Gastrocnemius medialis (tissue), 4 donors: ENCODE data around the gene PRKACA. TPM values are rescaled to one million over a fixed set of nuclear protein-coding genes. Genes with fewer than 3 reads are reported as not detected.
"Not testable (repeated sequence)": the region's sequence is repeated elsewhere in the genome, so short reads cannot be mapped to it uniquely, and the experiment has no call there.

ENCODE experiments used
- ATAC-seq, 2 donors: fragments of 150-250 bp; one replicate each; pipeline ENCODE4 v1.9.1; 2016
- DNase-seq, 2 donors: peaks; one replicate each; pipeline ENCODE4 v3.0.0-alpha.2; 2019
- H3K27ac ChIP-seq, 4 donors: fragments of 200-600 bp; sonication (generic); 1 replicate in 1 of 4; 2 replicates in 3 of 4; pipeline ENCODE4 v1.5.1; 2016 to 2018; ENCODE audit warnings: mild to moderate bottlenecking in 2 of 4, moderate library complexity in 1 of 4
- H3K27me3 ChIP-seq, 3 donors: fragments of 200-600 bp; sonication (generic) in 2 of 3; 1 replicate in 1 of 3; 2 replicates in 2 of 3; pipeline versions ENCODE4 v1.5.1 to v1.6.0; 2016 to 2019; ENCODE audit warnings: mild to moderate bottlenecking in 1 of 3, moderate library complexity in 1 of 3
- H3K36me3 ChIP-seq, 2 donors: fragments of 200-600 bp; sonication (generic) in 1 of 2; one replicate each; pipeline ENCODE4 v1.5.1; 2017 to 2018
- H3K4me1 ChIP-seq, 2 donors: fragments of 200-600 bp; sonication (generic) in 1 of 2; one replicate each; pipeline ENCODE4 v1.5.1; 2016 to 2017; ENCODE audit warnings: mild to moderate bottlenecking in 2 of 2
- H3K4me3 ChIP-seq, 4 donors: fragments of 200-600 bp; sonication (generic) in 3 of 4; 1 replicate in 1 of 4; 2 replicates in 3 of 4; pipeline ENCODE4 v1.5.1; 2016 to 2019; ENCODE audit warnings: mild to moderate bottlenecking in 2 of 4
- H3K9me3 ChIP-seq, 3 donors: fragments of 200-600 bp; sonication (generic) in 2 of 3; 1 replicate in 1 of 3; 2 replicates in 2 of 3; pipeline ENCODE4 v1.5.1; 2016 to 2019
- POLR2A ChIP-seq, 2 donors: fragments of 450-650 bp; IDR thresholded peaks; one replicate each; pipeline ENCODE4 v1.6.1; 2017; ENCODE audit warnings: antibody characterized with exemption in 2 of 2, mild to moderate bottlenecking in 2 of 2, moderate library complexity in 2 of 2
- in situ Hi-C, 4 donors: fragments of 200-750 bp; cut with MboI; loops; one replicate each; pipeline versions ENCODE4 v1.15.0 to v1.8.0; 2017; ENCODE audit warnings: low sequenced_read_pairs in 4 of 4
- intact Hi-C: fragments of 100-400 bp; cut with DNase I; formaldehyde crosslinking; loops from one replicate; pipeline ENCODE4 v1.15.1; 2023; ENCODE audit warnings: low total_unique reads
- total RNA-seq, 4 donors: library from RNA; depleted of rRNA; stranded (reverse); fragments of >200 nt; gene quantifications; one replicate each; pipeline versions ENCODE4 v1.1.0 to v1.2.3, GENCODE V29; 2016
- TF ChIP-seq, protein P1 (sequence below), 5 experiments: fragments of 450-650 bp in 3 of 5; fragments of 200-600 bp in 2 of 5; sonication (generic) in 2 of 5; IDR thresholded peaks in 4 of 5; conservative IDR thresholded peaks in 1 of 5; 1 replicate in 4 of 5; 2 replicates in 1 of 5; pipeline ENCODE4 v1.5.1; 2016 to 2019; ENCODE audit warnings: antibody characterized with exemption in 5 of 5, mild to moderate bottlenecking in 3 of 5, moderate library complexity in 3 of 5

Gene PRKACA
- total RNA-seq, 4 donors from 2014 or later, result 74.7 to 180 (median 147) TPM

DNA sequence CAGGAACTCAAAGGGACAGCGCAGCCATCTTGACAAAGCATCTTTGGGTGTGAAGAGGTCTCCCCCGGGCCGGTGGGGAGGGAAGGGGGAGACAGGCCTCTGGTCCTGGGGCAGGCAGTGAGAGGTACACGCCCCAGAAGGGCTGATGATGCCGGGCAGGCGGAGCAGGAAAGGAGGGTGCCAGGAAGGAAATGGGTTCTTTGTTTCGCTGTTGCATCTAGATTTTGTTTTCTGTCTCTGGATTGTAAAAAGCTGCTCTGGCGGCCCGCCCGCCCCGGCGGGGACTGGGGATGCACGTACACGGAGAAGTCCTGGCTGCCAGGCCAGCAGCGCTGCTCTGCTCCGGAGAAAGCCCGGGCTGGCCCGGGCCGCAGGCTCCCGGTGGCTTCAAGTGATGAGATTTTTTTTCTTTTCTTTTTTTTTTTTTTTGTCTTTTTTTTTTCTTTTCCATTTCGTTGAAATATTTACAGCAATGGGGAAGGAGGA lies 32.0 kb upstream of the PRKACA start:
- H3K4me1 ChIP-seq, result peaks cover 11 to 19% of the 10 kb centered on the region in 2 donors
- H3K27me3 ChIP-seq, result no peaks in the 10 kb centered on the region
- H3K27ac ChIP-seq, result peak overlapping the region; percentile 49 to 76 (median 61)
- ATAC-seq (peak; percentile 11 to 23), DNase-seq (peak; percentile 30 to 46)
- no peaks in the 10 kb centered on the region for H3K36me3 ChIP-seq
- in situ Hi-C loops (no loop called here), intact Hi-C loops (loop anchor here (2.0 to 5.0 kb wide), 2 partner anchors 48 to 199 kb away; no protein-coding TSS in a partner anchor)
- TF ChIP-seq, protein P1, sequence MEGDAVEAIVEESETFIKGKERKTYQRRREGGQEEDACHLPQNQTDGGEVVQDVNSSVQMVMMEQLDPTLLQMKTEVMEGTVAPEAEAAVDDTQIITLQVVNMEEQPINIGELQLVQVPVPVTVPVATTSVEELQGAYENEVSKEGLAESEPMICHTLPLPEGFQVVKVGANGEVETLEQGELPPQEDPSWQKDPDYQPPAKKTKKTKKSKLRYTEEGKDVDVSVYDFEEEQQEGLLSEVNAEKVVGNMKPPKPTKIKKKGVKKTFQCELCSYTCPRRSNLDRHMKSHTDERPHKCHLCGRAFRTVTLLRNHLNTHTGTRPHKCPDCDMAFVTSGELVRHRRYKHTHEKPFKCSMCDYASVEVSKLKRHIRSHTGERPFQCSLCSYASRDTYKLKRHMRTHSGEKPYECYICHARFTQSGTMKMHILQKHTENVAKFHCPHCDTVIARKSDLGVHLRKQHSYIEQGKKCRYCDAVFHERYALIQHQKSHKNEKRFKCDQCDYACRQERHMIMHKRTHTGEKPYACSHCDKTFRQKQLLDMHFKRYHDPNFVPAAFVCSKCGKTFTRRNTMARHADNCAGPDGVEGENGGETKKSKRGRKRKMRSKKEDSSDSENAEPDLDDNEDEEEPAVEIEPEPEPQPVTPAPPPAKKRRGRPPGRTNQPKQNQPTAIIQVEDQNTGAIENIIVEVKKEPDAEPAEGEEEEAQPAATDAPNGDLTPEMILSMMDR (IDR thresholded peaks at IDR 0.05 in 4 of 5, conservative IDR thresholded peaks at IDR 0.05 in 1 of 5), result no peak
- TF ChIP-seq POLR2A (IDR thresholded peaks at IDR 0.05), result no peak
- H3K9me3 ChIP-seq, result no peaks in the 10 kb centered on the region
- peak overlapping the region in 2 of 4 donors; percentile 5 to 10 for H3K4me3 ChIP-seq

DNA sequence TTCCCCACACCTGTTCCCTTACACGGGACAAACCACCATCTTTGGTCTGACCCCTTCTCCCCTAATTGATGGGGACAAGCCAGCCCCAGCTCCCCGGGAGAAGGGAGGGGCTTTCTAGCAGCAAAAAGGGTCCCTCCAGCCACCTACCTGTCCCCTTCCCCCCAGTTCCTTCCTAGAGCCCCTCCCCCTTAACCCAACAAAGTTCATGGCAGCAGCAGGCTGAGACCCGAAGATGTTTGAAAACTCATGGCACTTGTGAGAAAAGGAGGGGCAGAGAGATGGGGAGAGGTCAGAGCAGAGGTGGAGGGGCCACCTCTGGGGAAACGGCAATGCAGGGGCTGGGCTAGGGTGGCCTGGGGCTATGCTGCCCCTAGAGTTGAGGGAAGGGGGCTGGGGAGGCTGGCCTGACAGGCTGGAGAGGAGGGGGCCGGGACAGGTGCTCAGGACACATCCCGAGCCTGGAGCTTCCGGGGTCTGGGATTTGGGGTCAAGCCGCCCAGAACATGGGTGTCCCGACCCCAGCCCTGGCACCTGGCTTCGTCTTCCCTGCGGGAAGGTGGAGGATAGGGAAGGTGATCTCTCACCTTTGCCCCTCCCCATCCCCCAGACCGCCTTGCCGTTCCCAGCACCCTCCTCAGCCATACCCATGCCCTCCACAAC lies 31.3 kb upstream of the PRKACA start:
- DNase-seq, result no peak
- Histone ChIP-seq H3K4me1 (peaks cover 11 to 19% of the 10 kb centered on the region in 2 donors), H3K27me3 (no peaks in the 10 kb centered on the region), H3K4me3 (peak overlapping the region in 1 of 4 donors; percentile 10), H3K9me3 (no peaks in the 10 kb centered on the region), H3K27ac (peak overlapping the region; percentile 49 to 76 (median 61)), H3K36me3 (no peaks in the 10 kb centered on the region)
- intact Hi-C loops (loop anchor here (2.0 to 5.0 kb wide), 2 partner anchors 48 to 200 kb away; no protein-coding TSS in a partner anchor), in situ Hi-C loops (no loop called here)
- TF ChIP-seq, protein P1 (IDR thresholded peaks at IDR 0.05 in 4 of 5, conservative IDR thresholded peaks at IDR 0.05 in 1 of 5), result no peak
- no peak for TF ChIP-seq POLR2A (IDR thresholded peaks at IDR 0.05)
- no peak for ATAC-seq

DNA sequence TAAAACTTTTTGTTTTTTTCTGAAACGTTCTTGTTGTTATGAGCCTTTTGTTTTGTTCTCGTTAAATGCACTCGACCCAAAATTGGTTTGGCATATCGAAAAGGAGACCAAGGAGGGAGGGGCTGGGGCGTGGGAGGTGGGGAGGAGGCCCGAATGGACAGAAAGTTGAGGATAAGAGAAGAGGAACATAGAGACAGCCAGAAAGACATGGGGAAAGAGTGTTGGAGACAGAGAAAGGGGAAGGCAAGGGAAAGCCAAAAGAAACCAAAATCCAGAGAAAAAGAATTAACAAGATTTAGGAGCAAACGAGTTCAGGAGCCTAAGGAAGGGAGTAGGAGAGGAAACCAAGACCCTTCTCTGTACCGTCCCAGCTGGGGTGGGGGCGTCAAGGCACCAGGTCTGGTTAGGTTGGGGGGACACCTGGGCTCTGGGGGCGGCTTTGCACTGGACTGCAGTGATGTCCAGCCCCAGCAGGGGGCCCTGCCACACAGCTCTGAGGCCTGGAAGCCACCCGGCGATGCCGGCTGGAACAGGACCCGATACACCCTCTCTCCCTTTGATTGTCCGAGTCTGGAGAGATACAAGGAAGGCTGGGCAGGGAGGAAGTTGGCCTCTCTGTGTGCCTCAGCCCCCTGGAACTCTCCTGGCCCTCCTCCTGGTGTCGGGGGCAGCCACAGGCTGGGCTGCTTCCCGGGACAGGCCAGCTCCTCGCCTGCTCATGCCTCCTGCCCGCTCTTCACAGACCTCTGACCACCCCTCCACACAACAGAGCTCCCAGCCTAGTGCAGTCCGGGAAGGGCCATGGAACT lies 30.4 kb upstream of the PRKACA start:
- in situ Hi-C loops, result no loop called here
- no peak overlapping the region for H3K4me3 ChIP-seq

DNA sequence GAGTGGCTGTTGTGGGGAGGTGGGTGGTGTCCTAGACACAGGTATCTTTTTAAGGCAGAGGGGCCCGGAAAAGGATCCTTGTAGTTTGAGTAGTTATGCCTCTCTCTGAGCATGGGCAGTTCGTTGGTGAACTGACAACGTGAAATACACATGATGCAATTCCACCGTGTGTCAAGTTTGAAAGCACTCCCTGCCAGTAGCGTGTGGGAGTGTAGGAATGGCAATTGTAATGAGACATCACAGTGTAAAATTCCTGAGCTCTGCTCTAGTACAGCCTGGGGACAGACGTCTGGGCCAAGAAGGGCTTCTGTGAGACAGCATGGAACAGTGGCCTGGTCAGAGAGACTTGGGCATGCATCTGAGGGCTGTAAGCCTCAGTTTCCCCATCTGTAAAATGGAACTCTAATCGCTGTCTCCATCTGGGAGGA lies 29.2 kb upstream of the PRKACA start:
- Histone ChIP-seq H3K36me3 (no peaks in the 10 kb centered on the region), H3K4me3 (no peak overlapping the region), H3K4me1 (peaks cover 11 to 19% of the 10 kb centered on the region in 2 donors), H3K27ac (no peak overlapping the region), H3K9me3 (no peaks in the 10 kb centered on the region), H3K27me3 (no peaks in the 10 kb centered on the region)
- TF ChIP-seq, protein P1 (IDR thresholded peaks at IDR 0.05 in 4 of 5, conservative IDR thresholded peaks at IDR 0.05 in 1 of 5), result no peak
- no peak for TF ChIP-seq POLR2A (IDR thresholded peaks at IDR 0.05)
- intact Hi-C loops, result loop anchor here (5.0 kb wide), 1 partner anchor 50 kb away; no protein-coding TSS in a partner anchor
- no peak for ATAC-seq
- in situ Hi-C loops, result no loop called here
- no peak for DNase-seq

More for the DNA sequence above, 30.4 kb upstream of the PRKACA start:
- peak; percentile 51 to 73 for ATAC-seq
- H3K36me3 ChIP-seq, result no peaks in the 10 kb centered on the region
- peak overlapping the region in 3 of 4 donors; percentile 49 to 76 (median 73) for H3K27ac ChIP-seq
- H3K27me3 ChIP-seq, result no peaks in the 10 kb centered on the region
- H3K4me1 ChIP-seq, result peaks cover 11 to 19% of the 10 kb centered on the region in 2 donors
- DNase-seq, result peak in 1 of 2 donors; percentile 37
- intact Hi-C loops, result loop anchor here (2.0 to 5.0 kb wide), 2 partner anchors 49 to 201 kb away; no protein-coding TSS in a partner anchor
- H3K9me3 ChIP-seq, result no peaks in the 10 kb centered on the region
- TF ChIP-seq, protein P1 (IDR thresholded peaks at IDR 0.05 in 4 of 5, conservative IDR thresholded peaks at IDR 0.05 in 1 of 5), result peak; percentile 59 to 79 (median 71)
- no peak for TF ChIP-seq POLR2A (IDR thresholded peaks at IDR 0.05)

DNA sequence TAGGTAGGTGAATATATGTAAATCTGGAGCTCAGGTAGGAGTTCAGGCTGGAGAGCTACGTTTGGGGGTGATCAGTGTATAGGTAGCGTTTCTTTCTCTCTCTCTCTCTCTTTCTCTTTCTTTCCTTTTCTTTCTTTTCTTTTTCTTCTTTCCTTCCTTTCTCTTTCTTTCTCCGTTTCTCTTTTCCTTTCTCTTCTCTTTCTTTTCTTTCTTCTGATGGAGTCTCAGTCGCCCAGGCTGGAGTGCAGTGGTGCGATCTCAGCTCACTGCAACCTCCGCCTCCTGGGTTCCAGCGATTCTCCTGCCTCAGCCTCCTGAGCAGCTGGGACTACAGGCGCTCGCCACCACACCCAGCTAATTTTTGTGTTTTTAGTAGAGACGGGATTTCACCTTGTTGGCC lies 28.6 kb upstream of the PRKACA start:
- H3K4me1 ChIP-seq, result peaks cover 11 to 19% of the 10 kb centered on the region in 2 donors
- in situ Hi-C loops, H3K27me3 ChIP-seq, H3K27ac ChIP-seq, ATAC-seq, H3K4me3 ChIP-seq, H3K9me3 ChIP-seq, DNase-seq, H3K36me3 ChIP-seq: not testable (repeated sequence)
- intact Hi-C loops, result loop anchor here (5.0 kb wide), 1 partner anchor 51 kb away; no protein-coding TSS in a partner anchor
